ENCODE measurements around the gene RSPH3.

DNA sequence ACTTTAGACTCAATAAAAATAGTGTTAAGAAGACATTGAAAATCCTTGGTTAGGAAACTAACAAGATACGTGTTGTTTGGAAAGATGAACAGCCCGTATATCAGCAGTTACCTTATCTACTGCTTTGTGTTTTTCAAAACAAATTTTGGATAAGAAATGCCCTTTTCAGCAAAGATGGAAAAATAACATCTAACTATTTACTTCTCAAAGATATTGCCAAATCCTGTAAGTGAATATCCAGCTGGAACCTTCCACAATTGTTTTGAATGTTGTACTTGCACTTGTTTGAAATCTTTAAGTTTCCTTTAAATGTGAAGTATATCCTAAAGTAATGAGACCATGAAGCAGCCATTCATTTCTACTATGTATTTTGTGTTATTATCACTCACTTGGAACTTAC lies 30.2 kb upstream of the RSPH3 start:
- TF ChIP-seq POLR2A (IDR thresholded peaks at IDR 0.05), result no peak
- TF ChIP-seq POLR2AphosphoS5 (IDR thresholded peaks at IDR 0.05), result no peak
- TF ChIP-seq, protein P1, sequence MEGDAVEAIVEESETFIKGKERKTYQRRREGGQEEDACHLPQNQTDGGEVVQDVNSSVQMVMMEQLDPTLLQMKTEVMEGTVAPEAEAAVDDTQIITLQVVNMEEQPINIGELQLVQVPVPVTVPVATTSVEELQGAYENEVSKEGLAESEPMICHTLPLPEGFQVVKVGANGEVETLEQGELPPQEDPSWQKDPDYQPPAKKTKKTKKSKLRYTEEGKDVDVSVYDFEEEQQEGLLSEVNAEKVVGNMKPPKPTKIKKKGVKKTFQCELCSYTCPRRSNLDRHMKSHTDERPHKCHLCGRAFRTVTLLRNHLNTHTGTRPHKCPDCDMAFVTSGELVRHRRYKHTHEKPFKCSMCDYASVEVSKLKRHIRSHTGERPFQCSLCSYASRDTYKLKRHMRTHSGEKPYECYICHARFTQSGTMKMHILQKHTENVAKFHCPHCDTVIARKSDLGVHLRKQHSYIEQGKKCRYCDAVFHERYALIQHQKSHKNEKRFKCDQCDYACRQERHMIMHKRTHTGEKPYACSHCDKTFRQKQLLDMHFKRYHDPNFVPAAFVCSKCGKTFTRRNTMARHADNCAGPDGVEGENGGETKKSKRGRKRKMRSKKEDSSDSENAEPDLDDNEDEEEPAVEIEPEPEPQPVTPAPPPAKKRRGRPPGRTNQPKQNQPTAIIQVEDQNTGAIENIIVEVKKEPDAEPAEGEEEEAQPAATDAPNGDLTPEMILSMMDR (IDR thresholded peaks at IDR 0.05), result no peak
